Measurements from ENCODE around the gene MYO5A.
"Not testable (repeated sequence)": the region's sequence is repeated elsewhere in the genome, so short reads cannot be mapped to it uniquely, and the experiment has no call there.

Gene MYO5A

DNA sequence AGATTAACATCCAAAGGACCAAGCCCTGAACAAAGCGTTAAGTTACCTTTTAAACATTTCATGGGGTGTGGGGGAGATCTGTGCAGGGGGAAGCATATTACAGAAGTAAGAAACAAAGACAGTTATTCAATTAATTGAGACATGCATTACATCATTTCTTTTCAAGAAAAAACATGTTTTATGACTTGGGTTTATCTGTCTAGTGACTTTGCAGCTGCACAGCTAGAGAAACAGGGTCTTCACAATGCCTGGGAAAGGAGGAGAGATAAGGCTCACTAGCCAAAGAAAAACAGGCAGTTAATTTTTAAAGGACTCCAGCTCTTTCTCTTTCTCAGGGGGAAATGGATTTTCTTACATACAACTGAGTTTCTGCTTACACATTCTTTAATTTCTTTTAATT lies 112.1 kb downstream of the MYO5A start:
- DNase-seq = not testable (repeated sequence)

DNA sequence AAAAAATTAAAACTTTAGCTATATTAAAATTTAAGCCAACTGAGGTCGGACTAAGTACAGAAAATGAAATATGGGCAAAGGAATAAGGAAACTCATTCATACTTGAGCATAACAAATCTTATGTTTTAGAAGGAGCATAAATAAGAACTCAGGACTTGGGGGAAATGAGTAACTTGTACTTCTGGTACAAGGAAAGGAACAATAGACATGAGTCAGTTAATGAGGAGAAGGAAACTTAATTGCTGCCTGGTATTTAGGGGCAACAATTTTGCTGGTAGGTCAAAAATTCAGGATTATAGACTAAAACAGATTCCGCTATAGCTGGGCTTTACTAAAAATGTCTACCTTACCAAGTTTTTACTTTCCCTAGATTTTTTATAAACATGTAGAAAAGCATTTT lies 113.1 kb downstream of the MYO5A start:
- DNase-seq = no peak

DNA sequence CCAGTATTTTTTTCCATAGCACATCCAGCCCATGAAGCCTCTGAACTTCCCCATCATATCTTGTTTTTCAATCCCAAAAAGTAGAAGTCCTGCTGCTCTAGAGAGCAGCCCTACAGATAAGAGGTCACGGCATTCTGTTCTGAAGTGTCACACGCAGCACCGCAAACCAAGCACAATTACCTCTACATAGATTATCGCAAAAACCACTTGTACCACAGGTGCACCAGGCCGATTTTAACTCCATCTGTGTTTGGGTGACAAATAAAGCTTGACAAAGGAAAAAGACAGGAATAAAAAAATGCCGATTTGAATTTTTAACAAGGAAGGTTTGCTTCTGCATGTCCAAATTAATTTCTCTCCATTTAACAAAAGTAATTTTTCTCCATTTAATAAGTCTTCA lies 113.7 kb downstream of the MYO5A start:
- no peak for DNase-seq

DNA sequence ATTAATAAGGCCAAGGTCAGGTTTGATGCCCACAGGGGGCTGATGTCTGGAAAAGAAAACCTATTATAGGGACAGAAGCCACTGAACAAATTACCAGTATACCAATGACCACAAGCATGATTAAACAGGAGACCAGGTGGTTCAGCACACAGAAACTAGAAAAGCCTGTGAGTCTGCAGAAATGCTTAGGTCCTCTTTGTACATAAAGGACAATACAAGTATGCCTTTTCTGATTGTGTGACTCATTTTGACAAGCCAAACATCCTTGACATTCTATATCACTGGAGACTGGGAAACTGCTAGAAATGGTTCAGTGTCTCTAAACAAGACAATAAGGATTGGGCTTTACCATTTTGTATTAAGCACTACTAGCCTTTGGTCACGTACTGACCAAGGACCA lies 119.9 kb downstream of the MYO5A start:
- DNase-seq = no peak

DNA sequence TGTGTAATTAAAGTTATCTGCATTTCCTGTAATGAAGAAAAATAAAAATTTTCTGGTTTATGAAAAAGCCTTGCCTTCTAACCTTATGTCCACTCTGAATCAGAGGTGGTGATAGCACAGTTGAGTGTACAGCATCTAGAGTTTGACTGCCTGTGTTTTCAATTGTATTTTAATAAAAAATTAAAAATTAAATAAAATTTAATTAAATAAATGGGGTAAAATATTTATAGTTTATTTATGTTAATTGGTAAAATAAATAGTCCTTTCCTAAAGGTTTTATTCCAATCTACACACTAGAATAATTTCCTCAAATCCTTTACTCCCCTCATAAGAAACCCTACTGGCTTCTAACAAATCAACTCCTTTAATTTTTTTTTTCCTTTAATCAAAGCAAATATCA lies 121.3 kb downstream of the MYO5A start:
- DNase-seq = no peak

DNA sequence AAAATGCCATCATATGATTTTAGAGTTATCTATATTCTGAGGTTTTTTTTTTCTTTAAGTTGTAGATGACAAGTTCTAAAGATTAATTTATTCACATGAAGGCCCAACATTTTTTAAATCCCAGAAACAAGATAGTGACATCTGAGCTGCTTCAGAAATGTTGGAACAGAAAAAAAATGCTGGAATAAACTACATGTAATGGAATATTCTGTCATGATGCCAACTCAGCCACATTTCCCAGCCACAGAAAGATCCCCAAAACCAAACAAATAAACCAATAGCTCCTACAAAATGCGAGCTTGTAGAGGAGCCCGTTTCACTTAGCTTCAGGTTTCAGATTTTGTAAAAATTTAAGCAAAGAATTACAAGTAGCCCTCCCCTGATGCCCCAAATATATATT lies 122.1 kb downstream of the MYO5A start:
- DNase-seq = peak; percentile 10

DNA sequence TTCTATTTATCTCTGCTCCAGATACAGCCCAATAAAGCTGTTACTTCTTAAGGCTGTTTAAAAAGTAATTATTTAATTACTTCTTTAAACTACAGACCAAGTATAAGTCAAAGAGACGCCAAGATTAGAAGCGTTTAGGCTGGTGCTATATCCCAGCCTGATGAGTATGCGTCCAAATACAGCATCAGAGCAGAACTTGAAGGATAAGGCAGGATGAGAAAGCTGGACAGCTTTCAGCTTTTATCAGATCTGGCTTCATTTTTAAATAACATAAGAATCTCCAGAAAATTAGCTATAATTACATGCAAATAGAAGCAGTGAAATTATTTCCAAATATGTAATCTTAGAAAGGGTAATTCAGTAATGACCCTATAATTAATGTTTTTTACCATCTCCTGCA lies 122.8 kb downstream of the MYO5A start:
- DNase-seq = no peak

- DNase-seq = no peak
Observed at GRCh38 chr15:52397118-52397517, 131.6 kb downstream of the MYO5A start.

- DNase-seq = no peak
Observed at GRCh38 chr15:52394118-52394517, 134.6 kb downstream of the MYO5A start.

DNA sequence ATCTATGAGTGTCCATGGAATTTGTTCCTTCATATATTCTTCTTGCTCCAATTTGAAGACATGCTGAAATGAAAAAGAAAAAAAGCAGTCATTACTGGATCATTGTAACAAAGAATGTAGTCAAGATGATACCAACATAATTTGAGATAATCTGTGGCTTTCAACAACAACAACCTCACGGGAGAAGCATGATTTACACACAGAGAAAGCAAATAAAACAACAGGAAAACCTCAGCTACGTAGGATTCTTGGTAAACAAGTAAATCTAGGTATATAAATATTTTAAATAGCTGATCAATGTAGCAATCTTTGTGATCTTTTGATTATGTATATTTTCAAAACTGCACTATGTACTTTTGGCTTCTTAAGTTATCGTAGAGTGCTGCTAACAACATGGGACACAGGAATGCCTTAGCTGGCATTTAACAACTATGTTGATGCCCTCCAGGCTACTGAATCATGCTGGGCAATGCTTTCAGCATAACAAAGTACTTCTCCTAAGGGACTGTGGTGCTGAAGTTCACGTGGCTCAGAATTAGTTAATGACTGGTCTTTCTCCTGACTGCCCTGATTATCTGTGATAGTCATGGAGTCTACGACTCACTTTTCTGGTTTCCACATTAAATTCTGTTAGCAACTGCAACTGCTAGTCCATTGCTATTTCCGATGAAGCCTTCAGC lies 136.5 kb downstream of the MYO5A start:
- DNase-seq = peak; percentile 2

DNA sequence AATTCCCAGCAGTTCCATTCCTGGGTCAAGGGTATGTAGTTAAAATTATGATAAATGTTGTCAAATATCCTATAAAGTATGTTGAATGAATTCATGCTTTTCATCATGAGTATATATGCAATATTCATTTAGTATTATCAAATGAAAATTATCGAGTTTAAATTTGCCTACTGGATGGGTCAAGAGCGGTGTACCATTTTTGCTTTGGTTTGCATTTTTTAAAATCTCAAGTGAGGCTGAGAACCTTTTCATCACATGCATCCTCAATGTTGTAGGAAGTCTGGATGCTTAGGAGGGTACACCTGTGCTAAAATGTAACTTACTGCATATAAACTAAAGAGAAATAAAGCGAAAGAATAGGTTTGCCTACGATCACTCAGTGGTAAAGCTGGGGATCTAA lies 137.6 kb downstream of the MYO5A start:
- no peak for DNase-seq

DNA sequence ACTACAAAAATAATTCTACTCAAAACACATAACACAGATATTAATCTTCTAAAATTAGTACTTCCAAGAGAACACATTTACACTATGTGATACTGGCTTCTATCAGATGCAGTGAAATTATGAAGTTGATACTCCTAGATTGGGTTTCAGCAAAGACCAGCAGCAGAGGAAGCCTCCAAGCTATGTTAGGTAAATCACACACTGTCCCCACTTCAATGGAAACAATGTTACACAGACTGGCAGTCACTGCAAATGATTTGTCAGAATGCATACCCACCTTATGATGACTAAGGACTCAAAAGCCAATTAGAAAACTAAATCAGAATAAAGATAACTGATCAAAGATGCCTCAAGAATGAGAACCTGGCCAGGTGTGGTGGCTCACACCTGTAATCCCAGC lies 143.0 kb downstream of the MYO5A start:
- DNase-seq = no peak

DNA sequence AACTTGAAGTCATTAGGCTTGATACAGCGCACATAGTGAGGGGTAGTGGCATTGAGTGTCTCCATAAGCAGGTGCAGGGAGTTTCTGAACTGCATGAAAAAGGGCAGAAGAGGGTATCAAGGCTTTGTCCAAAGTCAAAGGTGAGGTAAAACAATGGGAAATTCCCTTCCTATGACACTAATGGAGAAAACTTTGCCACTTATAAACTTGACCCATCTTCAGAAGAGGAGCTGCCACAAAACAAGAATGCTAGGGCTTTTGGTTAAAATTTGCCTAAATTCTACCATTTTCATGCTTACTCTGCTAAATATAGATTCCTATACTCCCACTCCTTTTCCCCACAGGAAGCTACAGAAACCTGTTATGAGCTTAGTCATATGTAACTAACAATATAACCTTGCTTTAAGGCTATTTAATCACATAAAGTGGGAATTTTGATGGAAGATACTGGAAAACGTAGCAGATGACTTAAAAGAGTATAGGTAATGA lies 145.5 kb downstream of the MYO5A start:
- peak; percentile 2 for DNase-seq

DNA sequence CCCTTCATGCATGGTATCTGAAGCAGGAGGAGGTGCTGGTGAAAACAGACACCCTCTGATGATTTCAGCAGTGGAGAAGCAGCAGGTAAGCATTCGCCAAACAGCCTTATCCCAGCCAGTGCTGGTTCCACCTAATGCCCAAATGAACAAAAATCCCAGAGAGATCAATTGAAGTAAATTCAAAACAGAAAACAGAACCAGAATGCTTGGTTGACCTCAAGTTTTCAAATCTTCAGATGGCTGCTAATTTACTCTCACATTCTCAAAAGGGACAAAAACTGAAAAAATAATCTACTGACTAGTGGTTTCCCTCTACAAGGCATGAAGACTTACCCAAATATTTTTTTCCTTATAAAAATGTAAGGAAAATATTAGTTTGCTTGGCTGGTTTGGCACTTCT lies 146.0 kb downstream of the MYO5A start:
- no peak for DNase-seq

GRCh38 chr15:52379395-52380106 lies 149.1 kb downstream of the MYO5A start:
- no peak for DNase-seq

DNA sequence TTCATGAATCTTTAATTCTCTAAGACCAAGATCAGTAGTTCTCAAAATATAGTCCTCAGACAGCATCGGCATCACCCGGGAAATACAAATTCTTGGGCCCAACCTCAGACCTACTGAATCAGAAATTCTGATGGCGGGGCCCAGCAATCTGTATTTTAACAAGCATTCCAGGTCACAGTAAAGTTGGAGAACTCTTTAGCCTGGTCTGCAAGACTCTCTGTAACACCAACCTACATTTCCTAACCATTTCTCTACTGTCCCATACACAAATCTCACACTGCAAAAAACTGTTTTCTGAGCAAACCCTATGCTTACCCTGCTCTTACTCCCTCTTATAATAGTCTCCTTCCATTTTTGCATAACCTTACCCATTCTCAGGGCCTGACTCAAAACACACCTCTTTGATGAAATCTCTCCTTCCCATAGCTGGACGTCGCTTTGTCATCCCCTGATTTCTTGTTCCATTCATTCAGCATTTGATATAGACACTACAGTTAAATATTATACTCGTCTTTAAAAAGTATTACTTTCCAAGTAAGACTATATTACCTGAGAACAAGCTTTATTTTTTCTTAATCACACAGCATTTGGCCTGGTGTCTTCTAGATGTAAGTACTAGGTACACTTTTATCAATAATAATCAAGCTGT lies 149.8 kb downstream of the MYO5A start:
- DNase-seq = no peak

DNA sequence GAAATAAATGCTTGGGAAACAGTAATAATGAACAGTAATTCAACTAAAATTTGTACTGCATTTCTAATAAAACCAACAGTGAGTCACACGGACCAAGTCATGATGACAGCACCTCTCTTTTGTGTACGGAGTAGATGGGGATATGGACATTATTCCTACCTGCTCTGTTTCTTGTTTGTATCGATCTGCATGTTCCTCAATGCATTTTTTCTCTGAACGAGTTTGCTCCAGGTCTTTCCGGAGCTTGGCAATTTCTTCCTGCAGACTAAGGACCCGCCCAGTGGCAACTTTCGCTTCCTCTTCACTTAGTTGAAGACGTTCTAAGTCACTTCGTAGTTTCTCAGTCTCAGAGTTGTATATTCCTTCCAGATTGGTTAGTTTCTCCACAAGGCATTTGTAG lies 158.7 kb downstream of the MYO5A start:
- no peak for DNase-seq

GRCh38 chr15:52369455-52369854 lies 159.2 kb downstream of the MYO5A start:
- no peak for DNase-seq

DNA sequence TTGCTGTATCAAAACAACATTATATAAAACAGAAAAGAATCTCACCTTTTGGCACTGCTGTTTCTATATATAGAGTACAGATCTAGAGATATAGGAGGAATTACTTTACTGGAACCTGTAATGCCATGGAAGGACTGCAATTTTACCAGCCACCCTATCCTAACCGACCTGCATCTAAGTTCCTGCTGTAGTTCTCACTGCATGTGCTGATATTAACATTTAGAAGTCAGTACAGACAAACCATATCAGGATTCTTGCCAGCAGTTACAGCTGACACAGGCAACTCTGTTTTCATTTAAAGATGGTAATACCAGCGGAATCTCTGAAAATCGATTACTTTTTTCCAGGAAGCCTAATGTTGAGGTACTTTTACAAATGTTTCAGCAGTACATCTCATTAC lies 159.7 kb downstream of the MYO5A start:
- DNase-seq = no peak

GRCh38 chr15:52368402-52368801 lies 160.3 kb downstream of the MYO5A start:
- no peak for DNase-seq

DNA sequence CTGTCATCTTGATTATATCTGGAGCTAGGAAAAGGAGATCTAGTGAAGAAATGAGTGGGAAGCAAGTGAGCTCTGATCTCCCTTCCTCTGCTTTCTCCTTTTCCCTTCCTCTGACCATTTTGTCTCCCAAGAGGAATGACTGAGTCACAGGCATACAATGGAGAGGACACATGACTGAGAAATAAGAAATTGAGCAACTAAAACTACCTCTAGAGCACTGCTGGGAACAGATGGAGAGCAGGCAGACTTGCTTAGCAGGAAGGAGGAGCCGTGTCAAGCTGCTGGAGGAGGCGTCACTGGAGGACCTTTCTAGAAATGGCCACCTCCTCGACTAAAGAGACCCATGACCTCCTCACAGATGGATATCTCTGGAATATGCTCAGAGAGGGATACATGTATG lies 166.2 kb downstream of the MYO5A start:
- peak; percentile 39 for DNase-seq

DNA sequence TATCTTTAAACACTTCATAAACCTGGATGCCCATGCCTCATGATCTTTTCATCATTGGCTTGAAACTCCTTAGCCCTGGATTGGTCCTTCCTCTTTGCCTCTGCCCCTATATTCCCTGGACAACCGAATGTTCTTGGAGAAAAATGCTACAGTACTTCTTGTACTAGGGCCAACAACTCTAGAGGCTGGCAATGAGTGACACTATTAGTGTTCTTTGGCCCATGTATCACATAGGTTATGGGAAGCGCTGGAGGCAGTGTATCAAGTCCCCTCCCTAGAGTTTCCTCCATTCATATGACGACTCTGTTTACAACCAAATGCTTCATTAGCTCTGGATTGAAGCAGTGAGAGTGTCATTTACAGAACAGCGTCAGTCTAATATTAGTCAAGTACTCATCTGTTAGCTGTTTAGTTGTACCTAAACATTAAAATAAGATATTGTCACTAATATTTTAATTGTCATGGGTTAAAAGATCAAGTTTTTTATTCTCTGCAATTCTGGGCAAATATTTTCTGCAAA lies 166.6 kb downstream of the MYO5A start:
- no peak for DNase-seq

DNA sequence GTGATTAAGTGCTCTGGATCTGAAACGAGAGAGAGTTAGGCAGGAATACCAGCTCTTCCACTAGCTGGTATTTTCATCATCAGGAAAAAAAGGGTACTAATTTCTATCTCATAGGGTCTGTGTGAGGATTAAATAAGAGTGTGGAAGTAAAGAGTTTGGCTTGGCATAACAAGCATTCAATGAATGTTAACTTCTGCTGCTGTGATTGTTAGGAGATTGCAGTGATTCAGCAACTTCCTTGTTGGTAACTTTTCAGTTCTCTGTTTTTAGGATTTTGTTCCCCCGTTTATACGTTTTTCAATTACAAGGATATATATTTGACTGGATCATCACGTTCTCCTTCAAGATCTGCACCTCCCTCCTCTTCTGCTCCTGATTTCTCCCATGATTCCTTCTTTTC lies 167.2 kb downstream of the MYO5A start:
- DNase-seq = no peak

Measured in fibroblast of upper back skin (primary cell).